GM12801 (cell line): ENCODE data around the gene PIK3R3.

Source experiments
- CTCF ChIP-seq: IDR thresholded peaks from one replicate; pipeline ENCODE4 v1.5.1; 2011; ENCODE audit warnings: control low read depth; ENCODE audit not compliant: insufficient read length; ENCODE audit errors: extremely low read depth

PIK3R3 gene

DNA sequence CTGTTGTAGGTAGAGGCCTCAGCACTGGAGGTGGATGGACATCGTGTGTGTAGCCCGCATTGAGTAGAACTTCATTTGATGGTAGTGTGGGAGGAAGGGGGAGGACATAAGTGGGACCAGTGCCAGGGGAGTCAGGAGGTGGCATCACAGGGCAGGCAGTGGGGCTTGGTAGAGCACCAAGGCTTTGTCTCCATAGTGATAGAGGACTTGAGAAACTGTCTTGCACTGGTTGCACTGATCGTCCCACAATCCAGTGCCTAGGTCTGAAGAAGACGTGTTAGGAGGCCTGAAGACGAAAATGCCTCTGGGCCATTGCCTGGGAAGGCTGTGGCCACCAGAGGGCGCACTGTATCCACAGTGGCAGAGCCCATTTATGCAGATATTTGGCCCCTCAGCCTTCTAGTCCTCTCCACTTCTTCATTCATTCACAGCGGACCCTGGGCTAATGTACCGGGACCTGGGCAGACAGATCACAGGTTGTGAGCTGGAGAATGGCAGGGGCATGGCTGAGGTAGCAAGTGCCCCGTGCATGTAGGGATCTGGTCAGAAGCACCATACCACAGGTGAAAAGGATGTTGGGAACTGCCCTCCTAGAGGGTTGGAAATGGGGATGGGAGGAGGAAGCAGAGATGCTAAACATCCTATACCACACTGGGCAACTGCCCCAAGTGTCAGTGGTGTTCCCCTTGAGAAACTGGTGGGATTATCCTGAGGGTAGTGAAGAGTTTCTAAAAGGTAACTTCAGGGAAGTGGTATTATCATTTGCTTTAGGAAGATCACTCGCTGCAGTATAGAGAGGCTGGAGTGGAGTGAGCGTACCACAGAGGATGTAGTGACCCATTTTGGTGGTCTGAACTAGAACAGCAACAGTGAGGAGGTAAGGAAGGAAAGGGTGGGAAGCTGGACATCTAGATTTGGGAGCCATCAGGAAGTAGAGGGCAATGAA lies 95.3 kb downstream of the PIK3R3 start:
- peak; percentile 93 for TF ChIP-seq CTCF

GRCh38 chr1:46034601-46035516 lies 97.6 kb downstream of the PIK3R3 start:
- no peak for TF ChIP-seq CTCF

DNA sequence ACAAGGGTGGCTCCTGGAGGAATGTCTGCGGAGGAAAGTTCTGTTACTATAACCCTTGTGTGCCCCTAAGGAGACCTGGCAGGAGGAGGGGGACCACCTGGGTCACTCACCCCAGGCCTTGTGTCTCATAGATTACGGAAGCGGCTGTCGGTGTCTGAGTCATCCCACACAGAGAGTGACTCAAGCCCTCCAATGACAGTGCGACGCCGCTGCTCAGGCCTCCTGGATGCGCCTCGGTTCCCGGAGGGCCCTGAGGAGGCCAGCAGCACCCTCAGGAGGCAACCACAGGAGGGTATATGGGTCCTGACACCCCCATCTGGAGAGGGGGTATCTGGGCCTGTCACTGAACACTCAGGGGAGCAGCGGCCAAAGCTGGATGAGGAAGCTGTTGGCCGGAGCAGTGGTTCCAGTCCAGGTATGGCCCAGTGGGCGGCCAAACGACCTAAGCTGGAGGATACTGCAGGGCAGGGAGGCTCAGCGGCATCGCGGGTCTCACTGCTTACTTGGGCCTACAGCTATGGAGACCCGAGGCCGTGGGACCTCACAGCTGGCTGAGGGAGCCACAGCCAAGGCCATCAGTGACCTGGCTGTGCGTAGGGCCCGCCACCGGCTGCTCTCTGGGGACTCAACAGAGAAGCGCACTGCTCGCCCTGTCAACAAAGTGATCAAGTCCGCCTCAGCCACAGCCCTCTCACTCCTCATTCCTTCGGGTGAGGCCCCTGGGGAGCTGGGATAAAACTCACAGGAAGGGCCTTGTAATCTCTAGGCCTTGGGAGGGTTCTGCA lies 101.4 kb downstream of the PIK3R3 start:
- no peak for TF ChIP-seq CTCF

DNA sequence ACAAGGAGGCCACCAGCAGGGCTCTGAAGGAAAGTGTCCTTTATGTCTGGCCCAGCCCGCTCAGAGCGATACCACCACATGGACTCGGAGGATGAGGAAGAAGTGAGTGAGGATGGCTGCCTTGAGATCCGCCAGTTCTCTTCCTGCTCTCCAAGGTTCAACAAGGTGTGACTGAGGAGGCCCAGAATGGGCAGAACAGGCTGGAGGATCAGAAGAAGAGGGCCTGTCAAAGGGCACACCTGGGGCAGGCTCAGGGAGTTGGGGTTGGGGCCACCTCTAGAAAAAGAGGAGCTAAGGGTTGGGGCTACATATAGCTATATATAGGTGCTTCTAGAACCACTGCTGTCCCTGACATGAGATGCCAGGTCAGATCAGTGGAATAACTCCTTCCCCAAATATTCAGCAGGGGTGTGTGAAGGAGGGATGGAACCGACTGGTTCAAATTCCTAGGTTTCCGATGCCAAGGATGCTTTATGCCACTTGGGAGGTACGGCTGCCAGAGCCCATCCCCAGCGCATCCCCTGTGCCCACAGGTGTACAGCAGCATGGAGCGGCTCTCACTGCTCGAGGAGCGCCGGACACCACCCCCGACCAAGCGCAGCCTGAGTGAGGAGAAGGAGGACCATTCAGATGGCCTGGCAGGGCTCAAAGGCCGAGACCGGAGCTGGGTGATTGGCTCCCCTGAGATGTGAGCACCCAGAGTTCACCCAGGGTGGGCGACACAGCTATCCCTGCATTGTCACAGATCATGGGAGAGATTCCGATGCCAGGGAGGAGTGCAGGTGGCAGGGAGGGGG lies 102.2 kb downstream of the PIK3R3 start:
- TF ChIP-seq CTCF, result no peak

- no peak for TF ChIP-seq CTCF
Observed at GRCh38 chr1:46027788-46028573, 104.4 kb downstream of the PIK3R3 start.

DNA sequence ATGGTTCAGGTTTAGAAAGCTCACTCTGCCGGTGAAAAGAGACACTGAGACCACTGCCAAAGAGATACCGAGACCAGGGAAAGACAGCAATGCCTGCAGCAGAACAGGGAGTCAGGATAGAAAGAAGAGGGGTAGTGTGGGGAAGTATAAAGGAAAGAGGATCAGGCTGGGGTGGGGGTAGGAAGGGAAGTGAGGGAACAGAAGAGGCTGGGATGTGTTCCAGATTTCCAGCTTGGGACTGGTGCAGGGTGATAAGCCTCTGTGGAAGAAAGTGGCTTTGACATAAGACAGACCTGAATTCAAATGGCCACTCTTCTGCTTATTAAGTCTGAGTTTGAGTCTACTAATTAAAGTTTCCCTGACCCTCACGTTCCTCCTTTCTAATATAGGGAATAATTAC lies 105.9 kb downstream of the PIK3R3 start:
- no peak for TF ChIP-seq CTCF
